ENCODE measurements around the gene TPCN2. TPM values are rescaled to one million over a fixed set of nuclear protein-coding genes. Genes with fewer than 3 reads are reported as not detected.

Gene TPCN2
- total RNA-seq, 1 experiment from 2014 or later = 63.6 TPM

DNA sequence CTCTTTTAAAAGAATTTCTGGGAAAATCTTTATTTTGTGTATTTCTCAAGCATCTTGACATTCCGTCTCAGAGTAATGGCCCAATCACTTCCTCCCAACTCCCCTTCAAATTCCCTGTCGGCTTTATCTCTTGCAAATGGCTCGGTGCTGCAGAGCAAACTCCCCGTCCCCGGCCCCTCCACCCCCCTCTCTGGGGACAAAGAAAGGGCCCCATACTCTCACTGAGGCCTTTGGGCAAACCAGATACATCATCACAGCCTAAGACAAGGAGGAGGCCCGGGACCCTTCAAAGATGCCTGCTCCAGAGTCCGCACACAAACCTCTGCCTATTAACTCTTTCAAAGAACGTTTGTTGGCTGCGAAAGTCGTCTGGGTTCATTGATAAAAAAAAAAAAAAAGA lies 103.1 kb downstream of the TPCN2 start:
- no TSS peak for BruUV-seq (replicated peaks)
- ChIA-PET POLR2A (no interaction called here), CTCF (no interaction called here)
- H3K36me3 ChIP-seq (ENCODE audit: control insufficient read depth, insufficient read depth, low read length) = no peaks in the 10 kb centered on the region
- DNase-seq = no peak
- no peaks in the 10 kb centered on the region for H3K27me3 ChIP-seq (replicated peaks; ENCODE audit: control insufficient read depth, insufficient read depth, low read length)
- H3K9me3 ChIP-seq = peaks cover 23% of the 10 kb centered on the region
- Mint-ChIP-seq H3K4me1 (ENCODE audit: low read depth, unreplicated experiment) (peaks cover 15% of the 10 kb centered on the region), H3K36me3 (ENCODE audit: insufficient read depth, unreplicated experiment) (no peaks in the 10 kb centered on the region), H3K27me3 (ENCODE audit: insufficient read depth, unreplicated experiment) (no peaks in the 10 kb centered on the region), H3K27ac (ENCODE audit: unreplicated experiment) (no peak overlapping the region), H3K4me3 (ENCODE audit: unreplicated experiment) (no peak overlapping the region), H3K9me3 (ENCODE audit: unreplicated experiment) (peaks cover 32% of the 10 kb centered on the region)
- H3K4me3 ChIP-seq (ENCODE audit: low read depth, low read length) = no peak overlapping the region
- intact Hi-C loops (cut with micrococcal nuclease; ENCODE audit: unreplicated experiment) = no loop called here
- H3K4me1 ChIP-seq = peaks cover 10% of the 10 kb centered on the region
- TF ChIP-seq, protein P1, sequence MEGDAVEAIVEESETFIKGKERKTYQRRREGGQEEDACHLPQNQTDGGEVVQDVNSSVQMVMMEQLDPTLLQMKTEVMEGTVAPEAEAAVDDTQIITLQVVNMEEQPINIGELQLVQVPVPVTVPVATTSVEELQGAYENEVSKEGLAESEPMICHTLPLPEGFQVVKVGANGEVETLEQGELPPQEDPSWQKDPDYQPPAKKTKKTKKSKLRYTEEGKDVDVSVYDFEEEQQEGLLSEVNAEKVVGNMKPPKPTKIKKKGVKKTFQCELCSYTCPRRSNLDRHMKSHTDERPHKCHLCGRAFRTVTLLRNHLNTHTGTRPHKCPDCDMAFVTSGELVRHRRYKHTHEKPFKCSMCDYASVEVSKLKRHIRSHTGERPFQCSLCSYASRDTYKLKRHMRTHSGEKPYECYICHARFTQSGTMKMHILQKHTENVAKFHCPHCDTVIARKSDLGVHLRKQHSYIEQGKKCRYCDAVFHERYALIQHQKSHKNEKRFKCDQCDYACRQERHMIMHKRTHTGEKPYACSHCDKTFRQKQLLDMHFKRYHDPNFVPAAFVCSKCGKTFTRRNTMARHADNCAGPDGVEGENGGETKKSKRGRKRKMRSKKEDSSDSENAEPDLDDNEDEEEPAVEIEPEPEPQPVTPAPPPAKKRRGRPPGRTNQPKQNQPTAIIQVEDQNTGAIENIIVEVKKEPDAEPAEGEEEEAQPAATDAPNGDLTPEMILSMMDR (IDR thresholded peaks at IDR 0.05; ENCODE audit: insufficient read depth in 1 of 2, low read depth in 1 of 2, low read length in 1 of 2, severe bottlenecking in 1 of 2, unreplicated experiment in 1 of 2) = no peak

DNA sequence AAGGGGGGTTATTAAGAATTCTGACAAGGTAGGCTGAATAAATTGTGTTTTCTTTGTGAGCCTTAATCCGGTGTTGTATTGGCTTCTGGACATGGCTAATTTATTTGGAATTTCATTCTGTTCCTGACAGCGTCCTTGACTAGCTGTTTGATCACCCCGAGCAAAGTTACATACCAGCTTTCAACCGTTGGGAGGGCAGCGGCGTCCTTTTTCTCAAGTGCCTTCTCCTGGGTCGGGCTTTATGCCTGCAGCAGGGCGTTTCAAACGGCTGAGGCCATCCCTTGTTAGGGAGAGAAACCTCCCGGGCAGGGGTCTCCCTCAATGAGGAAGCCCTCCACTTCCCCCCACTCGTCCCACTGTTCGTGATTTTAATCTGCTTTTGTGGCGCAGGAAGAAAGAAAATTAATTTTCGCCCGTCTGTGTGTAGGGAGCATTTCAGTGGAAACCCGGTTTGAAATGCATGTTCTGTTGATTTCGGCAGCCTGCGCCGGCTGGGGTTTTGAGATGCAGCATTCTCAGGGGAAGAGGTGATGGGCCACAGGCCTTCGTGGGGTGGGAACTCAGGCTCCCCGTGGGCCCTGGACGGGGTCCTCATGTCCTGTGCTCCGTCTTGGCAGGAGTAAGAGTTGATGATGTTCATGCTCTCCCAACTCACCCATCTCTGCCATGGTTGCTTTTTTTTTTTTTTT lies 104.1 kb downstream of the TPCN2 start:
- peaks cover 29% of the 10 kb centered on the region for H3K9me3 Mint-ChIP-seq (ENCODE audit: unreplicated experiment)
- no peak overlapping the region for H3K27ac Mint-ChIP-seq (ENCODE audit: unreplicated experiment)
- Histone ChIP-seq H3K9me3 (peaks cover 16% of the 10 kb centered on the region; the same call in 1 of the 2 replicates), H3K36me3 (ENCODE audit: control insufficient read depth, insufficient read depth, low read length) (no peaks in the 10 kb centered on the region), H3K27me3 (replicated peaks; ENCODE audit: control insufficient read depth, insufficient read depth, low read length) (no peaks in the 10 kb centered on the region), H3K4me3 (ENCODE audit: low read depth, low read length) (no peak overlapping the region), H3K4me1 (peaks cover 19% of the 10 kb centered on the region)
- intact Hi-C loops (cut with micrococcal nuclease; ENCODE audit: unreplicated experiment) = no loop called here
- H3K36me3 Mint-ChIP-seq (ENCODE audit: insufficient read depth, unreplicated experiment) = no peaks in the 10 kb centered on the region
- no peaks in the 10 kb centered on the region for H3K27me3 Mint-ChIP-seq (ENCODE audit: insufficient read depth, unreplicated experiment)
- TF ChIP-seq, protein P1 (IDR thresholded peaks at IDR 0.05; ENCODE audit: insufficient read depth in 1 of 2, low read depth in 1 of 2, low read length in 1 of 2, severe bottlenecking in 1 of 2, unreplicated experiment in 1 of 2) = no peak
- CTCF ChIA-PET = interaction anchor here (1.3 kb wide), 1 partner anchor 15 kb away, joined by 5 read pairs; no protein-coding TSS in a partner anchor
- no TSS peak for BruUV-seq (replicated peaks)
- H3K4me1 Mint-ChIP-seq (ENCODE audit: low read depth, unreplicated experiment) = peaks cover 15% of the 10 kb centered on the region
- POLR2A ChIA-PET = interaction anchor here (0.6 kb wide), 1 partner anchor 506 kb away, joined by 8 read pairs; no protein-coding TSS in a partner anchor
- no peak overlapping the region for H3K4me3 Mint-ChIP-seq (ENCODE audit: unreplicated experiment)
- no peak for DNase-seq

DNA sequence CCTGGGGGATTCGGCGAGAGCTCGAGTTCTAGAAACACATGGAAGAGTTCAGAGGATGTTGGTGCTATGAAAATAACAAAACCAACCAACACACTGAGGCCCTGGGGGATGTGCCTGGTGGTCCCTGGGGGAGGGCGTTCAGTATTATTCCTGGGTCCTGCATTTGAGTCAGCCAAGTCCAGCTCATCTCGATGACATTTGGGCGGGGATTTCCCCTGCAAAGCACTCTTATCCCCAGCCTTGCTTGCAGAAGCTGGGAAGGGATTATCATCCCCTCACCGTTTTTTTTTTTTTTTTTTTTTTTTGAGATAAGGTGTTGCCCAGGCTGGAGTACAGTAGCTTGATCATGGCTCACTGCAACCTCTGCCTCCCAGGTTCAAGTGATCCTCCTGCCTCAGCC lies 104.9 kb downstream of the TPCN2 start:
- POLR2A ChIA-PET = interaction anchor here (0.6 kb wide), 1 partner anchor 505 kb away, joined by 8 read pairs; no protein-coding TSS in a partner anchor
- no peaks in the 10 kb centered on the region for H3K36me3 ChIP-seq (ENCODE audit: control insufficient read depth, insufficient read depth, low read length)
- H3K36me3 Mint-ChIP-seq (ENCODE audit: insufficient read depth, unreplicated experiment) = peaks cover under 1% of the 10 kb centered on the region

More for the DNA sequence above, 104.9 kb downstream of the TPCN2 start:
- intact Hi-C loops (cut with micrococcal nuclease; ENCODE audit: unreplicated experiment) = no loop called here
- Histone ChIP-seq H3K4me1 (peaks cover 19% of the 10 kb centered on the region), H3K9me3 (peaks cover 9% of the 10 kb centered on the region; the same call in 1 of the 2 replicates), H3K4me3 (ENCODE audit: low read depth, low read length) (no peak overlapping the region), H3K27me3 (replicated peaks; ENCODE audit: control insufficient read depth, insufficient read depth, low read length) (no peaks in the 10 kb centered on the region)
- Mint-ChIP-seq H3K27me3 (ENCODE audit: insufficient read depth, unreplicated experiment) (no peaks in the 10 kb centered on the region), H3K4me3 (ENCODE audit: unreplicated experiment) (no peak overlapping the region), H3K9me3 (ENCODE audit: unreplicated experiment) (peaks cover 23% of the 10 kb centered on the region), H3K27ac (ENCODE audit: unreplicated experiment) (no peak overlapping the region), H3K4me1 (ENCODE audit: low read depth, unreplicated experiment) (peaks cover 15% of the 10 kb centered on the region)
- CTCF ChIA-PET = interaction anchor here (1.3 to 1.6 kb wide), 2 partner anchors 16 to 22 kb away, joined by 4 to 5 read pairs; no protein-coding TSS in a partner anchor
- TF ChIP-seq, protein P1 (IDR thresholded peaks at IDR 0.05; ENCODE audit: insufficient read depth in 1 of 2, low read depth in 1 of 2, low read length in 1 of 2, severe bottlenecking in 1 of 2, unreplicated experiment in 1 of 2) = no peak
- BruUV-seq (replicated peaks) = no TSS peak
- DNase-seq = no peak

Data from Caco-2 (cell line).